Epidermal melanocyte (primary cell): ENCODE measurements around the gene MAOA.
"Not testable (repeated sequence)": the region's sequence is repeated elsewhere in the genome, so short reads cannot be mapped to it uniquely, and the experiment has no call there.

Experiments
- DNase-seq: peaks from one replicate; pipeline ENCODE4 v3.0.0; 2011; ENCODE audit warnings: low spot score; ENCODE audit not compliant: insufficient read length

MAOA gene

DNA sequence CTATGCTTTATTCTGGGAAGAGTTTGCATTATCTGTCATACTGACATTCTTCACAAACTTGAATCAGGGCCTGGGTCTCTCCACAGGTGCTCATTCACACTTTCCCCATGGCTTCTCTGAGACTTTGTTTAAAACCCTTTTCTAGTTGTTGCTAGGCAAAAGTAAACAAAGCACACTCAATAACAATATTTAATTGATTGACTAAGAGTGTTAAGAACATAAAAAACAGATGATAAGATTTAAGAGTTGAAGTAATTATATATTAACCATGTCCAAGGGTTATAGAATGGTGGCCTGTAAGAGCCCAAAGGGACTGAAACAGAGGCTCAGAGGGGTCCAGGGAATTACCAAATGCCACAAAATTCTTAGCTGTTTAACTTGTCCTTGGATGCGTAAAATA lies 7.1 kb downstream of the MAOA start:
- DNase-seq = no peak

DNA sequence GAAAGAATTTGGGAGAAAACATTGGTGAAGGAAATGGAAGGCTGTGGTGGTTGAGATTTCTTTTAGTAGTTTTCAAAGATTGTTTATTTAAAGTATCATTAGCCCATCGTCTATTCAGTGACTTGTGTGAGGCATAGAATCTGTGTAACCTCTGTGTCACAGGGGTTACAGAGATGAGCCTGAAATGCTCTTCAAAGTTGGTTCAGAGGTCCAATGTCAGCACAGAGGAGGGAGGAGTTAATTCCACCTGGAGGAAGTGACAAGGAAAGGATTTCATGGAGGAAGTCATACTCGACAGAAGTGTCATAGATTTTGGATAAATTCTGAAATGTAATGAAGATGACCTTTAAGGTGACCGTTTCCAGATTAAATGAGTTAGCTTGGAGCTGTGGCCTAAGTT lies 8.2 kb downstream of the MAOA start:
- no peak for DNase-seq

DNA sequence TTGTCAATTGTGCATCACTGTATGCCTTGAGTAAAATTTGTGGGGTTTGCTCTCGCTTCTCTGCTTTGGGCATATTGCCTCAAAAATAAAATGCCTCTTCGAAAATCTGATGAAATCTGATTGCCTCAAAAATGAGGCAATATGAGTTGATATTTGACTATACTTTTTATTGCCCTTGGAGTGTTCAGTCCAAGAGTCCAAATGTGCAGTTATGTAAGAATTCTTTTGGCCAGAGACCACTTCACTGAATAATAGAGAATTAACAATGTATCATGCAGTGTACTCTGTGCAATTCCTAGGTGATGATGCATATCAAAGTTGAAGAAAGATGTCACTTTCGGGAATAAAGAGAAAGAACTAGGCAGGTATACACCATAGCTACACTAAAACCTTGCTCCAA lies 8.6 kb downstream of the MAOA start:
- no peak for DNase-seq

DNA sequence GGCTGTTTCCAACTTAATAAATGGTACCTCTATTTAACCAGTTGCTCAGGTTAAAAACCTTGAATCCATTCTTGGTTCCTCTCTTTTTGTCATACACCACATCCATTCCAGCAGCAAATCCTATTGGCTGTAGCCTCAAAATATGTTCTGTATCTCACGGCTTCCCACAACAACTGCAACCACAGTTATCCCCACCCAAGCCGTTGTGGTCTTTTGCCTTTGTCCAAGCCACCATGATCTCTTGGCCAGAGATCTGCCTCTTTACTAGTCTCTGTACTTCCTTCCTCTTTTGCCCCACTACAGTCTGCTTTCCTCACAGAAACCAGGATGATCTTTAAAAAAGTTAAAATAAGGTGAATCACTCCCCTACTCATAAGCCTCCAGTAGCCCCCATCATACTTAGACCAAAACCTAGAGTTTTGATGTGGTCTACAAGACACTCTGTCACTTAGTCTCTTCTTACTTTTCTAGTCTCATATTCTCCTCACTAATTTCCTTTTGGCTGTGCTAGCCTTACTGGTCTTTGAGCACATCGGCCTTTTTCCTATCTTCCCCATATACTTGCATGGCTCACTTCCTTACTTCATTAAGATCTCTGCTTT lies 10.3 kb downstream of the MAOA start:
- DNase-seq = no peak

DNA sequence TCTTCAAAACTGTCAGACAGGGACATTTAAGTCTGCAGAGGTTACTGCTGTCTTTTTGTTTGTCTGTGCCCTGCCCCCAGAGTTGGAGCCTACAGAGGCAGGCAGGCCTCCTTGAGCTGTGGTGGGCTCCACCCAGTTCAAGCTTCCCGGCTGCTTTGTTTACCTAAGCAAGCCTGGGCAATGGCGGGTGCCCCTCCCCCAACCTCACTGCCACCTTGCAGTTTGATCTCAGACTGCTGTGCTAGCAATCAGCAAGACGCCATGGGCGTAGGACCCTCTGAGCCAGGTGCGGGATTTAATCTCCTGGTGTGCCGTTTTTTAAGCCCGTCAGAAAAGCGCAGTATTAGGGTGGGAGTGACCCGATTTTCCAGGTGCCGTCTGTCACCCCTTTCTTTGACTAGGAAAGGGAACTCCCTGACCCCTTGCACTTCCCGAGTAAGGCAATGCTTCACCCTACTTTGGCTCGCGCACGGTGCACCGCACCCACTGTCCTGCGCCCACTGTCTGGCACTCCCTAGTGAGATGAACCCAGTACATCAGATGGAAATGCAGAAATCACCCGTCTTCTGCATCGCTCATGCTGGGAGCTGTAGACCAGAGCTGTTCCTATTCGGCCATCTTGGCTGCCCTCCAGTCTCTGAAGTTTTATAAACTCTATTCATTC lies 20.0 kb downstream of the MAOA start:
- not testable (repeated sequence) for DNase-seq

DNA sequence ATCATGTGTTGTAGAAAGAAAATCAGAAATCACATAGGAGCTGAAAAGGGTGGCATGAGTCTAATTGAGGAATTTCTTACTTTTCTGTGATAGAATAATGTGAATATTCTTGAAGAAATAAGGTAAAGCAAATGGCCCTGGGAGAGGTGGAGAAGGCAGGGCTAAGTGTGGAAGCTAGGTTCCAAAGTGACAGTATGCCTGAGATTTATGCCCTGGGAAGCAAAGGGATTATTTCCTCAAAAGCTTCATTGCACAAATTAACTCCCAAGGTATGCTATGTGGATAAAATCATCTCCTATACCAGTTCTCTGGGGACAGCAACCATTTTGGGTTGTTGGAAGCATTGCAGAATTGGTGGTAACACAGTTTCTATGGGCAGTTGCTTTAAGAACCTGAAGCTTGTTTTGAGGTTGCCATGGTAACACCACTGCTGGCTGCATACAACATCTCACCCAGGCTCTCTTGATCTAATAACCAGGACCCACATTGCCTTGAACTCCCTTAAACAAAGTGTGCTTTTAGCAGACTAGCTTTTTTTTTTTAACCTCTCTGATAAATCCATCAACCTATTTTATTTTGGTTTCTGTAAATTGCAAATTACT lies 21.0 kb downstream of the MAOA start:
- DNase-seq = no peak

DNA sequence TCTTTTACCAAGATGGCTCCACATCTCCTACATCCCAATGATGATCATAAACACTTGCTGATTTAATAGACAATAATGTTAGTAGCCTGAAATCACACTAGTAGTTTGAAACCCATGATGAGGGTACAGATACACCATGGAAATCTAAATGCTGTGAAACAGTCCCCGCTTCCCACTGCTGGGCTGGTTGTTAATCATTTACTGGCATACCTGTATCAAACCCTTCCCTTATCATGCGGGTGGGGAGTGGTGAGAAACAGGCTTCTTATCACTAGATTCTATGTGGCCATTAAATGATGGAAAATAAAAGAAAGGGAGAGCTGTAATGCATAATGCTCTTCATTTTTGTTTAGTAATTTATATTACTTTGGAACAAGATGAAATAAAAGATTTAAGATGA lies 21.9 kb downstream of the MAOA start:
- DNase-seq = no peak

DNA sequence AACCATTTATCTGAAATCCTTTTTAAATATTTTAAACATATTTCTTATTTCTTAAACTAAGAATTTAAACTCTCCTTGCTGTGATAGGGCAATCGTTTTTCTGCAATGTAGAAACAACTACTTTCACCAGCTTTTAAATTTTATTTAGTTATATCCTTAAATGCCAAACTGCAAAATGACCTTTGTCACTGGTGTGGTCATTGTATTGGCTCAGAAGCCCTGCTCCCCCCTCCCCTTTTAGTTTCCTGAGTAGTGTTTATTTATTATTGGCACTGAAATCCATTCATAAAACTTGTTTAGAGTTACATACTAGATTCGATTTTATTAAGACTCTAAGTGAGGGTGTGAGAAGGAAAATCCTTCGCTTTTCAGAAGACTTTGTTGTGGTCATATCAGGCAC lies 23.0 kb downstream of the MAOA start:
- no peak for DNase-seq

DNA sequence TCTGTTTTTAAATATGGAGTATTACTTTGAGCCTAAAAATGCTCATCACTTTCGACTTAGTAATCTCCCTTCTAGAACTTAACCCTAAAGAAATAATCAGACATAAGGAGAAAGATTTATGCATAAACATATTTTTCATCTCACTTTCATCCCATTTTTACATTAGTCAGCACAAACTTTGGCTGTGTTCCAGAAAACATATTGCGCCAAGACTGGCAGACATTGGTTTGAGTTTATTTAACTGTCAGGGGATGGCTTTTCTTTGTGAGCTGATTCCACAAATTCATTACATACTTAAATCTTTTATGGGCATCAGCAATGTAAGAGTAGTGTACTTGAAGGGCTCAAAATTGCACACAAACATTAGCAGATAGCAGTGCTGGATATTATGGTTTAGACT lies 23.7 kb downstream of the MAOA start:
- no peak for DNase-seq

DNA sequence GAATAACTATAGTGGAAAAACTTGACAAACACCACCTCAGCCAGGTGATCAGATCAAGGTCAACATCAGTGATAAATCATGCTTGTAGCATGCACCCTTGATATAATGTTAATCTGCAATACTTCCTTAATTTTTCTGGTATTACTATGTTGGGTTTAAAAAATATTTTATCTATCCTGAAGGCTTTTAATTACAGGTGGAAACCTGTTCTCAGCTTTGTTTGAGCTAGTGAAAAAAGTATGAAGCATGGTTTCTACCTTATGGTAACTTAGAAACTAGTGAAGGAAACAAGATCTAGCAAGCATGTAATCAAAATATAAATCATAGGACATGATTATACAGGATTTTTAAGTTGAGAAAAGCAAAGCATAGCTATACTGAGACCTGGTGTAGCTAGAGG lies 26.6 kb downstream of the MAOA start:
- no peak for DNase-seq

DNA sequence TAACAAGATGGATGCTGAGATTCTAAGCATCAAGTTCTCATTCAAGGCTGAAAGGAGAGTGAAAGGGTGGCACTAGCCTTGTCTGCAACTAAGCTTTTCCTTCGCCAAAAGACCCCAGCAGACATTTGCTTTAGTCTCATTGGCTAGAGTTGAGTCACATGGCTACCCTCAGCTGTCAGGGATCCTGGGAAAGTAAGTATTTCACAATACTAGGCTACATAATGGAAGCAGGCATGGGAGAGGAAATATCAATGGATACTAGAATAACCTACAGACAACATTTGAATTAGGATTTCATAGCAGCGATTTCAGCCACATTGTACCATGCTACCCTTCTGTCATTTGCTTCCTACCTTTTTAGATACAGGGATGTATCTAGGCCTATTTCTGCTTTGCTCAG lies 29.1 kb downstream of the MAOA start:
- no peak for DNase-seq

DNA sequence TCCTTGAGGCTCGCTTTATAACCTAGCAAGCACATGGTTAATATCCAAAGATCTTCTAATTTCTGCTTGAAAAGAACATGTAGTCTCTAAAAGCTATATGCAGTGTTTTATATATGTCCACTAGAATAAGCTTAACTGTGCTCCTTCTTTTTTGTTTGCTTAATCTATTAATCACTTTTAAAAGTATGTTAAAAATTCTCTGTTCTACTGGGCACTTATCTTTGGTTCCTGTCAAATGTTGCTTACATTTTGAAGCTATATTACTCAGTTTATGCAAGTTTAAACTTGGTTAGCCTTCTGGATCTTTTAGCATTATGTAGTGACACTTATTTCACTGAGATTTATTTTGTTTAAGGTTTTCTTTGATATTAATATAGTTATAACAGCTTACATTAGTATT lies 32.5 kb downstream of the MAOA start:
- DNase-seq = no peak

DNA sequence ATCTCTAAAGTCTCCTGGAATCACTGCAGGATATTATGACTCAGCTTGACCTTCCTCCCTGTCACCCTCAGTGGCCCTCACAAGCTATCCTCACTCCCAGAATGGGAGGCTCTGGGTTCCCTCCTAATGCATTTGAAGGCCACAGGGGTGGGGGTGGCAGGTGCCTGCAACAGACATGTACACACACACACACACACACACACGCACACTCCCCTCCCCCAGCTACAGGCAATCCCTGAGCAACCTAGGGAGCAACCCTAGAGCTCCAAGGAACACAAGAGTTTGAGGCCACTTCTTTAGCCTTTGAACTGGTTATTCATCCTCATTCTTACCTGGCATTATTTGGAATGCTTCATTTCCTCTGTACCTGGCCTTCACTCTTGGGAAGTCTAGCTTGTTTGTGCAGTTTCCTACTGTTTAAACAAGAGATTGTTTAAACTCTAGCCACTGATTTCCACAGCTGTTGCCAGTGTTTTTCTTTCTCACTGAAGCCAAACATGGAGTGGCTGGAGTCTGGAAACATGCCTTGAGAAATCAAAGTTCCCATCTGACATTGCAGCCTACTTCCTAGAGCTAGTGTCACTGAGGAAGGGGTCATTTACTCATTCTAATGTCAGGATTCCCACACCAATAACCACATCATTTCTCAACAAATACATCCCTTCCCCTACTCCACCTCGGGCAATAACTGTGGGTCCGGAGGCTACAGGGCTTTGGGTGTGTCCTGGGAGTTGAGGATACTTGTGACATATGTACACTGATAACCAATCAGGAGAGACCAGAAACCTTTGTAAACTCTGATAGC lies 37.7 kb downstream of the MAOA start:
- DNase-seq = no peak

DNA sequence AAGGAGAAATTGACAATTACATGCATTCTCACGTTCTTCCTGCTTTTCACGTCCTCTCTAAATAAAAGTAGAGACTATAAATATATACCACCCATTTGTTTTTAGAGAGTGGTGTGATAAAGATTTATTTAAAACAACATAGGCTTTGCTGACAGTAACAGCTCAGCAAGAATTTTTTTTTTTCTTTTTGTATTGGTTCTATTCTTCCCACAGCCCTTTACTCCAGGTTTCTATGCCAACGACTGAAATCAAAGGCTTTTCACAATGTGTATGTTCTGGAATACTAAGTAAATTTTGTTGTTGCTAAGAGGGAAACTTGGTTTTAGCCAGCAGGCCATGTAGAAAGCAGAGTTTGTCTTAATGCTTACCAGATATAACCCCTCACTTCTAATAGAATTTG lies 43.4 kb downstream of the MAOA start:
- no peak for DNase-seq

DNA sequence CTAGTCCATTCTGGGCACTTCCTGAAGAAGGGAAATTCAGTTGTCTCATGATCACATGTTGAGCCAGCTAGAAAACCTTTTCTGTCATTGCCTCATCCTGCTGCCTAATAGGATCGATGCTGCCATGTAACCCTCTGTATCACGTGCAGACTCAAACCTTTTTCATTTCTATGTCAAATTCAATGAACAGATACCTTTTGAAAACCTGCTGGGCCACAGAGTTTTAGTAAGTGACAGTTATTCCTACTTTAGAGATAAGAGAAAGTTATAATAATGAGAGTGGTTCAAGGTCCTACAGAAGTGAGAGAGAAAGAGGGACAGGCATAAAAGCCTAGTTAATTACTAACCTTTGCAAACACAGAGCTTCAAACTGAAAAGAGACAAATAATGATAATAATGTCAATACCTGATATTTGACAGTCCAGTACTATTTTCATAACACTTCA lies 46.0 kb downstream of the MAOA start:
- DNase-seq = no peak

DNA sequence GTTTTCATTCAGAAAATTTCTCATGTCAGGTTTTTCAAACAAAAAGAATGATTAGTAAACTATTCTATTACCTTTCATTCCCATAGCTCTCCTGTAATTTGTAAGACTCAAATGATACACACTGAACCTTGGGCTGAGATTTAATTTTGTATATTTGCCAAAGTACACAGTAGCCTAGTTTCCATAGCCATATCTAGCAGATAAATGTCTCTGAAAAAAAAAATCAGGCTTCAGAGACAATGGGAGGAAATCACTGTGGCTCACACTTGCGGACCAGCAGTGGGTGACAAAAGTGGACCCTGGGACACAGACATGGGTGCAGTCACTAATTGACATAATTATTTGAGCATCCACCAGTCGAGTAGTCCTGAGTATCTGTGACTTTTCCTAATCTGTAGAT lies 46.6 kb downstream of the MAOA start:
- no peak for DNase-seq

DNA sequence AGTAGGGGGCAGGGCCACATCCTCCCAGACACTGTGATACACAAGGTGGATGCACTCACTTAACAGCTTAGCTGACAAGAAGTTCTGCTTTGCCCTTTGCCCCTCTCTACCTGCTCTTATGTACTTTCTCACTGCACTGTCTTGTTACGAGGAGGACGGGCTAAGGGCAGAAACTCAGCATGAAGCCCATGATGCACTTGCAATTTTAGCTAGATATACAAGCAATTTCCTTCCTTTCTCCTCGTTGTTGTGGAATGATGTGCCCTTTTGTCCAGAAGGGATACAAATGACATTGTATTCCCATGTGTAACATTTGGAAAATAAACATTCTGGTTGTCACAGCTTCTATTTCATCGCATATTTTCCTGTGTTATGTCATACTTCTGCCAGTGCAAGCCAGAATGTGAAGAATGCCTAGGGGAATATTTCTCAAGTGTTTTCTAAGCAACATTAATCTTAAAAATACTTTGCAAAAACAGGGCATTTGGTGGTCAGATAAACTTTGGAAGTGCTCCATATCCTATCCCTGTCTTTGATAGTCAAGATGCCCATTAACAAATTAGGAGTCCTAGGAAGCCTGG lies 47.2 kb downstream of the MAOA start:
- DNase-seq = no peak

DNA sequence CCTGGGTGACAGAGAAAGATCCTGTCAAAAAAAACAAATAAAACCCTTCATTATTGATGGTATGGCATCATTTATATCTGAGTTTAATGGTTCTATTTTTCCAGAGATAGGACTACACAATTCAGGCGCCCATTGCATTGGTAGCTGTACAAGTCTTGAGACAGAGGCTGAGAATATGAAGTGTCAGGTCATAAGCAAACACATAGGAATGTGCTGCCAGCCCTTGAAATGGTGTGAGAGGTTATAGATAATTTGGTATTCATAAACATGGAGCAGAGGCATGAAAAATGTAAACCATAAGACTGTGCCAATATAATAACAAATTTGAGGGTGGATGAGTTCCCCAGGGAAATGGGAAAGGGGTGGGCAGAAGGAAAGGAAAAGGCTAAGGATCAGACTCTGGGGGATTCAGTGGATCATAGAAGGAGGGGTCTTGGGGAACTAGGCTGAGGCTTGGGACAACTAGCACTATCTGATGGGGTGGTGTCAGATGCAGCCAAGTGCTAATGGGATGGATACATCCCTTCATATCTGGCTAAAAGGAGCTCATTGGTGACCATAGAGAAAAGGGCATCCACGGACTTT lies 50.8 kb downstream of the MAOA start:
- no peak for DNase-seq

DNA sequence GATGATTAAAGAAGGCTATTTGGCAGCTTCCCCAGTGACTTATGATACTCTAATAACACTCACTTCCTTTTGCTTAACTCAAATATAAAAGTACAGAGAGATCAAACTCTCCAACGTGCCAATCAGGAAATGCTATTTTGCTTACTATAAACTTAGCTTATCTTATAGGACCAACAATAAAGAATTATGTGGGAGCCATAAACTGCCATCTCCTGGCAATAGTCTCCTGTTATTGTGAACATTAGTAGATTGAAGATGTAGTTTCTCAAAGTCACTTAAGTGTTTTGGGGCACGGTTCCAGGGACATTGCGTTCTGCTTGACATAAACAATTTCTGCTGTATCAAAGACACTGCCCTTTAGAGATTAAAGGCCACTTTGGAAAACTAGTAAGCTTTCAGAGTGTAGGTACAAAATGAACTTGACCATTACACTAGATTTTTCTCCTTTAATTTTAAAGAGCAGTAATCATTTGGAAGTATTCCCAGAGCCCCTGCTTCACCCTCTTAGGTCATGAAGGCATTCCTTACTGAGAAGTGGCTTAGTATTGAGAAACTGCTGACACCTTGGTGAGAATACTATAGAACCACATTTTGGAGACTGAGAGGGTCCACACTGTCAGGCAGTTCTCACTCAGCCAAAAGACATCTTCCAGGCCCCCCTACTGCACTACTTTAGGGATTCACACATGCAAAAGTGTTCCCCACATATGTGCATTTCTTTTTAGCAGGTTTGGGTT lies 51.9 kb downstream of the MAOA start:
- DNase-seq = no peak

DNA sequence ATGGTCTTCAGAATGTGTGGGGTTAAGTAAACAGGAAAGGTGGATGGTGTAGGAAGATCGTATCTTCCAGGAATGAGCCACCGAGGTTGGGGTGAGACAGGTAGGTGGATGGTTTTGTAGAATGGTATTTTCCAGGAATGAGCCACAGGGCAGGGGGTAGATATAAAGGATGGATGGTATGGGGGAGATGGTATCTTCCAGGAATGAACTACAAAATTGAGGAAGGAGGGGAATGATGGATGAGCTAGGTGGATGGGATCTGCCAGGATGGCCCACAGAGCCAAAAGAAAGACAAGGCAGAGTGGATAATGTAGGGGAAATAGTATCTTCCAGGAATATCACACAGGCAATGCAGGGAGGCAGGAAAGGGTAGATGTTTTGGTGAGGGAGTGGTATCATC lies 60.0 kb downstream of the MAOA start:
- DNase-seq = no peak

DNA sequence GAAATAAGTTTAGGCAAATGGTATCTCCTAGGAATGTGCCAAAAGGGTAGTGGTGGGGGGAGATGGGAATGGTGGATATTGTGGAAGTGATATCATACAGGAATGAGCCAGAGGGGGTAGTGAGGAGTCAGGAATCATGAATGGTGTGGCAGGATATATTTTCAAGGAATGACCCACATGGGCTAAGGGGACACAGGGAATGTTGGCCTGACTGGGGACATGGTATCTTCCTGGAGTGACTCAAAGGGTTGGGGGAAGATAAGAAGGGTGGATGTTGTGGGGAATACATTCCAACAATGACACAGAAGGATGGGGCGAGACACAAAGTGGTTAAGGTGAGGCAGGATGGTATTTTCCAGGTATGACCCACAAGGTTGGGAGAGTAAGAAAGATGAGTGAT lies 60.6 kb downstream of the MAOA start:
- DNase-seq = no peak
